SU-DHL-6 (cell line): ENCODE results near the gene RNASE8.

Source experiments
- H2AFZ ChIP-seq: fragments of 200-600 bp; sonication (generic); 2 replicates; pipeline ENCODE4 v1.6.1; 2014; ENCODE audit warnings: low read depth, mild to moderate bottlenecking, moderate library complexity, mixed read lengths, antibody characterized with exemption, low read length; ENCODE audit not compliant: severe bottlenecking
- H3F3A ChIP-seq: fragments of 200-600 bp; shearing (Covaris generic); 2 replicates; pipeline ENCODE4 v1.6.0; 2016; ENCODE audit warnings: antibody characterized with exemption, mild to moderate bottlenecking; ENCODE audit not compliant: insufficient read depth
- H3K27ac ChIP-seq: fragments of 200-600 bp; sonication (generic); 2 replicates; pipeline ENCODE4 v1.5.1; 2016; ENCODE audit warnings: low read depth, mild to moderate bottlenecking, low read length, moderate library complexity, mixed read lengths
- H3K27me3 ChIP-seq: fragments of 200-600 bp; sonication (generic), shearing (Covaris generic); 2 replicates; pipeline ENCODE4 v1.6.0; 2014; ENCODE audit warnings: mild to moderate bottlenecking, low read length
- H3K36me3 ChIP-seq: fragments of 200-600 bp; sonication (generic); 2 replicates; pipeline ENCODE4 v1.6.1; 2014; ENCODE audit warnings: mild to moderate bottlenecking, low read length, mixed read lengths
- H3K4me2 ChIP-seq: fragments of 300-600, 200-600 bp; shearing (Covaris generic), sonication (generic); 2 replicates; pipeline ENCODE4 v1.6.0; 2014; ENCODE audit warnings: low read length, low read depth, mild to moderate bottlenecking; ENCODE audit not compliant: poor library complexity, severe bottlenecking
- H3K4me3 ChIP-seq: fragments of 200-600 bp; sonication (generic); 2 replicates; pipeline ENCODE4 v1.5.1; 2014; ENCODE audit warnings: antibody characterized with exemption, low read length, mild to moderate bottlenecking, mixed read lengths; ENCODE audit not compliant: insufficient read depth, poor library complexity, severe bottlenecking
- H3K79me2 ChIP-seq: fragments of 200-600 bp; sonication (generic); 2 replicates; pipeline ENCODE4 v1.6.1; 2014; ENCODE audit warnings: mild to moderate bottlenecking, low read length, moderate library complexity; ENCODE audit not compliant: insufficient read depth
- H3K9ac ChIP-seq: fragments of 200-600 bp; sonication (generic); 2 replicates; pipeline ENCODE4 v1.7.0; 2014; ENCODE audit warnings: mild to moderate bottlenecking, low read length
- H3K9me2 ChIP-seq: fragments of 200-600 bp; sonication (generic); replicated peaks from 2 replicates; pipeline ENCODE4 v1.6.1; 2014; ENCODE audit warnings: low read length; ENCODE audit not compliant: insufficient read depth
- H3K9me3 ChIP-seq: fragments of 200-600 bp; sonication (generic); 2 replicates; pipeline ENCODE4 v1.6.1; 2014; ENCODE audit warnings: low read length, mixed read lengths; ENCODE audit not compliant: insufficient read depth
- H4K20me1 ChIP-seq: fragments of 200-600 bp; sonication (generic); 2 replicates; pipeline ENCODE4 v1.6.1; 2014; ENCODE audit warnings: low read depth, mild to moderate bottlenecking, antibody characterized with exemption, low read length, moderate library complexity, mixed read lengths
- EZH2phosphoT487 ChIP-seq: fragments of 200-600 bp; sonication (generic), shearing (Covaris generic); conservative IDR thresholded peaks from 2 replicates; pipeline ENCODE4 v1.6.1; 2018; ENCODE audit warnings: mild to moderate bottlenecking, antibody characterized with exemption, low read length, moderate library complexity, mixed read lengths
- TF ChIP-seq, protein P1 (sequence below): fragments of 200-600 bp; sonication (generic); IDR thresholded peaks from one replicate; pipeline ENCODE4 v1.5.1; 2017; ENCODE audit warnings: antibody characterized with exemption, mild to moderate bottlenecking, low read length, moderate library complexity; ENCODE audit not compliant: insufficient read depth, poor library complexity, severe bottlenecking

RNASE8 gene

DNA sequence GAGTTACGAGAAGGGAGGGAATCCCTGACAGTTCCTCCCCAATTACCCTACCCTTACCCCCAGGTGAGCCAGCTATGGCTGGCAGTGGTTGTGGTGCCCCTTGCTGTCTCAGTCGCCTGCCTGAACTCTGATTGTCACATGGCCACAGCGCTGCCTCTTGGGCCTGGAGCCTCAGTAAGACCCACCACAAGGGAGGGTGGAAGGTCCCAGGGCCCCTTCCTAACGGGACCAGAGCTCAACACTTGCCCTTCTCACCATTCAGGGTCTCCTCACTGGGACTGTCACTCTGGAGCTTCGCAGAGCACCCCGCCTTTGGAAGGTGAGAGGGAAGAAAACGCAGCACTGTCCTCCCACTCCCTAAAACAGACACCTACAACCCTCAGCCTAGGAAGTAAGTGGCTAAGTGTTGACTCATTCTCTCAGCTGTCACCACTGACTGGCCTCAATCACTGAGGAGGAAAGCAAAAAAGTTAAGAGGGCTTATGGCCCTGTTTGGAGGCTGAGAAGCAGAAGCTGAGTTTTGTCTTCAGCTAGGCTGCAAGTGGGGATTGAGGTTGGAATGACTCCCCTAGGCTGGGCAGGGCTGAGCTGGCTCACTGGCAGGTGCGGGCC lies 44.3 kb downstream of the RNASE8 start:
- Histone ChIP-seq H4K20me1 (no peaks in the 10 kb centered on the region), H3K27ac (no peak overlapping the region), H3K4me2 (no peak overlapping the region), H3K9me2 (no peaks in the 10 kb centered on the region), H3K4me3 (no peak overlapping the region), H3F3A (peaks cover 4% of the 10 kb centered on the region; the same call in 1 of the 2 replicates), H3K36me3 (no peaks in the 10 kb centered on the region), H3K27me3 (no peaks in the 10 kb centered on the region), H2AFZ (no peak overlapping the region), H3K9me3 (no peaks in the 10 kb centered on the region), H3K79me2 (no peaks in the 10 kb centered on the region), H3K9ac (no peak overlapping the region)
- TF ChIP-seq, protein P1, sequence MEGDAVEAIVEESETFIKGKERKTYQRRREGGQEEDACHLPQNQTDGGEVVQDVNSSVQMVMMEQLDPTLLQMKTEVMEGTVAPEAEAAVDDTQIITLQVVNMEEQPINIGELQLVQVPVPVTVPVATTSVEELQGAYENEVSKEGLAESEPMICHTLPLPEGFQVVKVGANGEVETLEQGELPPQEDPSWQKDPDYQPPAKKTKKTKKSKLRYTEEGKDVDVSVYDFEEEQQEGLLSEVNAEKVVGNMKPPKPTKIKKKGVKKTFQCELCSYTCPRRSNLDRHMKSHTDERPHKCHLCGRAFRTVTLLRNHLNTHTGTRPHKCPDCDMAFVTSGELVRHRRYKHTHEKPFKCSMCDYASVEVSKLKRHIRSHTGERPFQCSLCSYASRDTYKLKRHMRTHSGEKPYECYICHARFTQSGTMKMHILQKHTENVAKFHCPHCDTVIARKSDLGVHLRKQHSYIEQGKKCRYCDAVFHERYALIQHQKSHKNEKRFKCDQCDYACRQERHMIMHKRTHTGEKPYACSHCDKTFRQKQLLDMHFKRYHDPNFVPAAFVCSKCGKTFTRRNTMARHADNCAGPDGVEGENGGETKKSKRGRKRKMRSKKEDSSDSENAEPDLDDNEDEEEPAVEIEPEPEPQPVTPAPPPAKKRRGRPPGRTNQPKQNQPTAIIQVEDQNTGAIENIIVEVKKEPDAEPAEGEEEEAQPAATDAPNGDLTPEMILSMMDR = no peak
- no peak for TF ChIP-seq EZH2phosphoT487

DNA sequence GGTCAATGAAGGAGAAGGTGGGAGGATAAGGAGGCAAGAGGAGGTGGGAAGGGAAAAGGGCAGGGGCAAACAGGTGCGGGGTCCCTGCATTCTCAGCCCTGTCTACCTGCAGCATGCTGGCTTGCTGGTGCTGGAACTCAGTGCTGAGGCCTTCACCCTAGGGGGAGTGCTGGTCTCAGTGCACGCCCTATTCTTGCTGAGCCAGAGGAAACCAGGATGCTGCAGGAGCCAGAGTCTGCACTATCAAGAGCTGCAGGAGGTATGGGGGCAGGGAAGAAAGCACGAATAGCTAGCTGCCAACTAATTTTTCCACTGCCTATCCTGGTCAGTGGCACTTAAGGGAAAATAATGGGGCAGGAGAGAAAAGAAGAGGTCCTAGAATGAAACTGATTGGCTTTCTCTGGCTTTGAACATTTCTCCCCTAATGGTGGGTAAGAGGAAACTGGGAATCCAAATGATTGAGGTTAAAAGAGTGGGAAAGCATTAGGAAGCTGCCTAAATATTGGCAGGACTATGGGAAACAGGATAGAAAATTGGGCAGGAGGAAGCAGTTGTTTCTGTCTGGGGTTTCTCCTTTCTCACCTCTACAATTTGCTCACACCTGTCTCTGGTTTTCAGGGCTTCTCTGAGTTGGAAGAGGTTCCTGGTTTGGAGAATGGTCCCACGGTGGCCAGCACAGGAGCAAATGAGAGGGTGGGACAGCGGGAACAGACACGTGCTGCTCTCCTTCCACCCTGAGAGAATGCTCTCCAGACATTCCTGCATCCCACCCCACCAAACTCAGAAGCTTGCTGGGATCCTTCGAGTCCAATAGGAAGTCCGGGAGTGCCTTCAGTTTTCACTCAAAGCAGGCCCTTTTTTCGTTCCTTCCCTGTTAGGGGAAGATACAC lies 45.1 kb downstream of the RNASE8 start:
- Histone ChIP-seq H3K9me3 (no peaks in the 10 kb centered on the region), H3K9ac (peak overlapping the region; percentile 96), H3K4me3 (peak overlapping the region; percentile 88), H3F3A (peaks cover 4% of the 10 kb centered on the region; the same call in 1 of the 2 replicates), H4K20me1 (no peaks in the 10 kb centered on the region), H3K36me3 (no peaks in the 10 kb centered on the region), H2AFZ (peak overlapping the region; percentile 74), H3K9me2 (no peaks in the 10 kb centered on the region), H3K79me2 (no peaks in the 10 kb centered on the region), H3K27ac (no peak overlapping the region), H3K4me2 (peak overlapping the region; percentile 64), H3K27me3 (no peaks in the 10 kb centered on the region)
- TF ChIP-seq, protein P1 = no peak
- TF ChIP-seq EZH2phosphoT487 = no peak

DNA sequence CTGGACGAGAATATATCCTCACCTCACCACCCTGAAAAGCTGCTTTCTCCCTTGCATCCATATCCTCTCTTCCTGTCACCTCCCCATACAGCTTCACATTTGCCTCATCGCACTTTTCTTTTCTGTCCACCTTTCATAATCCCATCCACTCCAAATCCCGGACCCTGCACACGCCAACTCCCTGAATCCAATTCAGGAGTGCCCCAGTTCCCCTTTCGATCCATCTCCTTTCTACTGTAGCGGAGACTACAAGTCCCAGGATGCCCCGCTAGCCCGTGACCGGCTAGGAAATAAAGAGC lies 45.7 kb downstream of the RNASE8 start:
- no peaks in the 10 kb centered on the region for H3K27me3 ChIP-seq
- peak overlapping the region; percentile 82 for H3K27ac ChIP-seq
- no peaks in the 10 kb centered on the region for H3K36me3 ChIP-seq
- H2AFZ ChIP-seq = peak overlapping the region; percentile 74
- H3K4me3 ChIP-seq = peak overlapping the region; percentile 88
- peaks cover 4% of the 10 kb centered on the region; the same call in 1 of the 2 replicates for H3F3A ChIP-seq
- H3K4me2 ChIP-seq = peak overlapping the region; percentile 64
- no peaks in the 10 kb centered on the region for H4K20me1 ChIP-seq
- TF ChIP-seq, protein P1 = peak; percentile 46
- TF ChIP-seq EZH2phosphoT487 = no peak
- no peaks in the 10 kb centered on the region for H3K9me3 ChIP-seq
- peak overlapping the region; percentile 96 for H3K9ac ChIP-seq
- H3K79me2 ChIP-seq = no peaks in the 10 kb centered on the region
- H3K9me2 ChIP-seq = no peaks in the 10 kb centered on the region
